HepG2 (cell line): ENCODE measurements around the gene STAMBPL1.

Source experiments
- MAFF ChIP-seq: IDR thresholded peaks from 2 replicates; pipeline ENCODE4 v1.6.1; 2011; ENCODE audit warnings: low read depth, low read length, improper control_type of control experiment
- ZKSCAN8 ChIP-seq: IDR thresholded peaks from 2 replicates; pipeline ENCODE4 v1.6.1; 2016; ENCODE audit warnings: borderline replicate concordance, missing genetic modification reagents, missing compliant biosample characterization
- ZNF430 ChIP-seq: sonication (generic); formaldehyde crosslinking; IDR thresholded peaks from 2 replicates; pipeline ENCODE4 v1.9.0; 2021; ENCODE audit warnings: mild to moderate bottlenecking, missing genetic modification reagents

DNA sequence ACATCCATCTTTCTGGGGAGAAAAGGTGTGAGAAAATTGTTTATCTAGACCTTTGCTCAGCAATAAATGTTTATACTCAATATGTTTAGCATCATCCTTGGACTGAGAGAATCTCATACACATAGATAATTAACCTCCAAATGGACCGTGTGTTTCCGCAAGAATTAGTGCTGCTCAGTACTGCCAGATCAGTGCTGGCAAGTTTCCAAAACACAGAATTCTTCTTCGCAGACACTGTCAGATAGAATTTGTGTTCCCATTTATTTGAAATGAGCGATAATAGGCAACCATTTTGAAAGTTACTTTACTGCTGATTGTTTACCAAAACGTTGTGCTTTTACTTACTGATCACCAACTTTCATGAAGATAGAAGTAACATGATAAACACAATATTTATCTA is 33.7 kb downstream of the STAMBPL1 start:
- TF ChIP-seq ZNF430 (CRISPR knock-in tag) (no peak), ZKSCAN8 (CRISPR knock-in tag) (no peak), MAFF (no peak)
